GM15510 (cell line): ENCODE measurements around the gene TUNAR.

ENCODE experiments used
- POLR2A ChIP-seq: IDR thresholded peaks from 3 replicates; pipeline ENCODE4 v1.6.1; 2011; ENCODE audit warnings: borderline replicate concordance; ENCODE audit not compliant: insufficient read length; ENCODE audit errors: extremely low read depth

Gene TUNAR

GRCh38 chr14:95876761-95877538 is at the start of gene TUNAR:
TSS of gene TUNAR (plus strand) at chr14:95876832.
- no peak for TF ChIP-seq POLR2A

- TF ChIP-seq POLR2A, result no peak
Observed at GRCh38 chr14:95828649-95829265, 47.9 kb upstream of the TUNAR start.

DNA sequence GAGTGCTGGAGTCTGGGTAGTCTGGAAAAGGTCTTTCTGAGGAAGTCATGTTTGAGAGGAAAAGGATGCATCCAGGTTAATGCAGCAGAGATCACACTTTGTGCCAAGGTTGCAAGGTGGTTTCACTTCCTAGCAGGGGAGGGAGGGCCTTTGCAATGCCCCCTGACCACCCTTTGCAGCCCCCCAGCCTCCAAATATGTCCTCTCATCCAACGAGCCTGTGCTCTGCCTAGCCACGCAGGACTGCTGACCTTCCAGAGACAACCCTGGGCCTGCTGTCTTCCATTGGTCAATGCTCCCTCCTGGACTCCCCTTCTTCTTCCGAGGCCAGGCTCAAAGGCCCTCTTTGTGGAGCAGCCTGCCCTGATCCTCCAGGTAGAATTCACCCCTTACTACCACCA is 47.3 kb upstream of the TUNAR start:
- TF ChIP-seq POLR2A, result no peak

- TF ChIP-seq POLR2A, result no peak
Observed at GRCh38 chr14:95830386-95830785, 46.2 kb upstream of the TUNAR start.

DNA sequence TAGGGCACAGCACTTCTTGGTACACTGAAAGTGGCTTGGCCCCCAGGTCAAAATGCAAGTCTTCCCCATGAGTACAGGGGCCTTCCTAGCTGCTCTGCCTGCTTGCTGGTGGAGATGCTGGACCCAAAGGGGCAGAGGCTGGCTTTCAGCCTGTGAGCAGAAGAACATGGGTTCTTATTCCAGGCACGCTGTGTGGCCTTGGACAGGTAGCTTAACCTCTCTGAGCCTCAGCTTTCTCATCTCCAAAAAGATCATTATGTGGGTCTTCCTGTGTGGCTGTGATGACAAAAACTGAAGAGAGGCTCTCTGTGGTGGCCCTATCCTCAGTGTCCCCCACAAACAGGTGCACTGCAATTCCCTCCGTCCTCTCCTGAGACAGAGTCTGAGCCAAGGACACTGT is 45.6 kb upstream of the TUNAR start:
- TF ChIP-seq POLR2A, result no peak

DNA sequence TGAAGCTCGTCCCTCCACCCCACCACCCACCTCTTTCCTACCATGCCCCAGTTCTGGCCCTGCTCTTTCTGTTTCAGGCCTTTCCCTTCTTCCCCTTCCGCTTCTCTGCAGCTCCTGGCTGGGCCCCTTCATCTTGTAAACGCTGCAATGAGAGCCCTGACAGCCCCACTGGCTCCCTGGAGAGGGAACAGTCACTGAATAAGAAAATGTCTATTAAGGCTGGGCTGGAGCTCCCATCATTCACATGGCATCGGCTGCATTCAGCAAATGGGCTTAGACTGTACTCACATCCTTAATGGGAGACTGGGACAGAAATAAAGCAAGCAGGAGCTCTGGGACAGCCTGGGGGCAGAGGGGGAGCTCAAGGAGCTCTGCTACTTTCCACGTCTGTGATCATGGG is 45.2 kb upstream of the TUNAR start:
- TF ChIP-seq POLR2A, result no peak

- TF ChIP-seq POLR2A, result no peak
Observed at GRCh38 chr14:95832012-95832411, 44.6 kb upstream of the TUNAR start.

GRCh38 chr14:95833429-95833828 is 43.2 kb upstream of the TUNAR start:
- TF ChIP-seq POLR2A, result no peak

DNA sequence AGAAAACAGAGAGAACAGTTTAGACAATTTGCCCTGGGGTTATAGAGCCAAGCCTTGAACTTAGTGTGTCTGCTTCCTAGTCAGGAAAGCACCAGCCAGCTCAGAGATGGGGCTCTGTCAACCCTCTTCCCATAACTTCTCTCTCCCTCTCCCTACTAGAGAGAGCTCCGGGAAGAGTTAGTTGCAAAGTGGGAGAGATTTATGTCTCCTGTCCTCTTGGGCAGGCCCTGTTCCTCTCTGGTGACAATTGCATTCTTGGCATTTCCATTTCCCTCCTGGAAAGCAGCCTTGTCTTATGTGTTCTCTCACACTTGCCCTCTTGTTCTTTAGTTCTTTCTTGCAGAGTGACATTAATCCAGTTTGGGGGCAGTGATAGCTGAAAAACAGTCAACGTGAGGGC is 42.1 kb upstream of the TUNAR start:
- TF ChIP-seq POLR2A, result no peak

DNA sequence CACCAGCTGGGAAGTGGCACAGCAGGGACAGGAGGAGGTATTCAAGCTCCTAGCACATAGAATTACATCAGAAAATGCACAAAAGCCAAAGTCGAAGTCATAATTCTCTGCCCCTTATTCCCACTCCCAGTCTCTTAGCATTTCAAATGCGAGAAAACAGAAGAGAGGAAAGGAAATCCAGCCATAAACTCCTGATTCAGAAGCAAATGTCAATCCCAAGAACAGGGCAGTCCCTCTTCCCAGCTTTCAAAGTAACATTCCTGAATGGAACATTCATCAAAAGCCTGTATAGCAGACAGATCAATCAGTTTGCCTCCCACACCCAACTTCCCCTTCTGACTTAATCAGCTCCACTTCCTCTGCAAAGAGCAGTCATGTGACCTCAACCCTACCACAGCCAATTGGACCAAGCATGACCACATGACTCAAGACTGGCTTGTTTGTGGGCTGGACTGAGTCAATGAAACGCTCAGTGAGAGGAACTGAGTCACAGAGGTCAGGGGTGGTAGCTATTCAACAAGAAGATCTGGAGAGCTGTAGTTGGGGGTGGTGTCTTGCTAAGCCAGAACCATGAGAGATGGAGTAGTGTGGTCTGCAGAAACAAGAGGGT is 41.4 kb upstream of the TUNAR start:
- no peak for TF ChIP-seq POLR2A

GRCh38 chr14:95838862-95839261 is 37.8 kb upstream of the TUNAR start:
- TF ChIP-seq POLR2A, result no peak

- no peak for TF ChIP-seq POLR2A
Observed at GRCh38 chr14:95840094-95840700, 36.4 kb upstream of the TUNAR start.

DNA sequence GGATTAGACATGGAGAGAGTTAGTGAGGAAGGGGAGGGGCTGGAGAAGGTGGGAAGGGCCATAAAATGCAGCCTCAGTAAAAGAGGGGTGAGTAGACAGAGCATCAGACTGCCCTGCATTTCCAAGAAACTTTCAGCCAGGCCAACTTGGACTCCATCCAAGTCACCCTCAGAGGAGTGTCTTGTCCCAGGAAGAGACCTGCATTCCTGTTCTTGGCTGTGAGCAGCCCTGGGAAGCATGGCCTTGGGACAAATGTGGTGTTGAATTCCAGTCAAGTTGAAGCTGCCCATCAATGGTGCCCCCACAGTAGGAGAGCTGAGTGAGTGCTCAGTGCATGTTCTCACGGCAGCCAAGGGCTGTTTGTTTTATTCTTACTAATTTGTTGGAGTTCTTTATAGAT is 35.0 kb upstream of the TUNAR start:
- TF ChIP-seq POLR2A, result no peak

DNA sequence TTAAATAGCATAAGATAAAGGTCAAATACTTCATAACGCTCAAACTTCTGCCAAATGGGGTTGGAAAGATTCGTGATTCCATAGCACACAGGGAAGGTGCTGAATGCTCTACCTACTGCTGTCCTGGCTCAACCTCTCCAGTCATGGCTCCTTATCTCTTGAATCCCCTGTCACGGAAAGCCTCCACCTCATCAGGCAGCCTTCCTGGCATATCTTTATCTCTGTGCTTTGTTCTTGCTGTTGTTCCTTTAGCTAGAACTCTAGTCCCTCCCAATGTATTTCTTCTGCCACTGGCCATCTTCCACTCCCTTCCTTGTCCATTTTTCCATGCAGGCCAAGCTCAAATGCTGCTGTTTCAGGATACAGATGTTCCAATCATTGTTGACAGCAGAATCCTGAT is 26.9 kb upstream of the TUNAR start:
- TF ChIP-seq POLR2A, result no peak

DNA sequence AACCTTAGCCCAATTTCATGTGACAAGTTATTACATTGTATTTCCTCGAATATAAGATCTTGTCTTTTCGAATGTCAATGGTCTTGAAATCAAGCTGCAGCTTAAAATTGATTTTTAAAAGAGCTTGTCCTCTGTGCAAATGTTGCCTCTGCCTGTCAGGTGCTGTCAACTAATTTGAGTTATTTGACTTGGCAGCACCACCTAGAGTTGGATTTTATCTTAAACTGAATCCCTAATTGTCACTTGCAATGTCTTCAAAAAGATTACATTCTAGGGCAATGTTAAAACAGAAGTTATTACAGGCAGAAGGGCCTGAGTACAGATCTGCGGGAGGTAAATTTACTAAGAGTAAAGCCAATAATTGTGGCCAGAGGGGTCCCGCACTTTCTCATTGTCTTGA is 26.2 kb upstream of the TUNAR start:
- no peak for TF ChIP-seq POLR2A
